Neural progenitor cell (in vitro differentiated cells): ENCODE results near the gene PITPNB. TPM values are rescaled to one million over a fixed set of nuclear protein-coding genes. Genes with fewer than 3 reads are reported as not detected.
A peak's percentile ranks its signal among the peaks of the same experiment; 100 is the strongest.

Source experiments
- DNase-seq: peaks from one replicate; pipeline ENCODE4 v3.0.0-alpha.2; 2016; ENCODE audit warnings: low spot score
- H2AFZ ChIP-seq: fragments of 200-600 bp; sonication (generic); replicated peaks from 2 replicates; pipeline ENCODE4 v1.6.1; 2016; ENCODE audit warnings: antibody characterized with exemption
- H3F3A ChIP-seq: fragments of 200-600 bp; sonication (generic); 2 replicates; pipeline ENCODE4 v1.6.1; 2016; ENCODE audit warnings: antibody characterized with exemption, low read depth
- H3K27ac ChIP-seq: fragments of 200-600 bp; sonication (generic); 2 replicates; pipeline ENCODE4 v1.5.1; 2016; ENCODE audit warnings: mild to moderate bottlenecking
- H3K27me3 ChIP-seq: fragments of 200-600 bp; sonication (generic); 2 replicates; pipeline ENCODE4 v1.6.1; 2016; ENCODE audit warnings: mild to moderate bottlenecking, moderate library complexity
- H3K36me3 ChIP-seq: fragments of 200-600 bp; sonication (generic); 2 replicates; pipeline ENCODE4 v1.5.1; 2016
- H3K4me1 ChIP-seq: fragments of 200-600 bp; sonication (generic); 2 replicates; pipeline ENCODE4 v1.6.1; 2016; ENCODE audit warnings: mixed run types
- H3K4me2 ChIP-seq: fragments of 200-600 bp; sonication (generic); 2 replicates; pipeline ENCODE4 v1.6.1; 2016
- H3K4me3 ChIP-seq: fragments of 200-600 bp; sonication (generic); 2 replicates; pipeline ENCODE4 v1.5.1; 2016
- H3K79me2 ChIP-seq: fragments of 200-600 bp; sonication (generic); 2 replicates; pipeline ENCODE4 v1.6.1; 2016; ENCODE audit warnings: low read depth
- H3K9ac ChIP-seq: fragments of 200-600 bp; sonication (generic); 2 replicates; pipeline ENCODE4 v1.6.1; 2016
- H3K9me3 ChIP-seq: fragments of 200-600 bp; sonication (generic); 2 replicates; pipeline ENCODE4 v1.5.1; 2016; ENCODE audit warnings: low read depth
- H4K20me1 ChIP-seq: fragments of 200-600 bp; sonication (generic); 2 replicates; pipeline ENCODE4 v1.6.1; 2016; ENCODE audit warnings: low read depth
- H3K27ac Mint-ChIP-seq: 3 replicates; pipeline ENCODE4 v1.8.0; 2021; ENCODE audit warnings: mixed read lengths
- H3K27me3 Mint-ChIP-seq: 2 replicates; pipeline ENCODE4 v1.8.0; 2022; ENCODE audit warnings: low read depth, mild to moderate bottlenecking, inconsistent platforms, moderate library complexity, mixed read lengths; ENCODE audit not compliant: insufficient read depth
- H3K36me3 Mint-ChIP-seq: 3 replicates; pipeline ENCODE4 v1.8.0; 2021; ENCODE audit warnings: mixed read lengths
- H3K4me1 Mint-ChIP-seq: 3 replicates; pipeline ENCODE4 v1.8.0; 2021; ENCODE audit warnings: mixed read lengths
- H3K4me3 Mint-ChIP-seq: 3 replicates; pipeline ENCODE4 v1.8.0; 2021; ENCODE audit warnings: mild to moderate bottlenecking, moderate library complexity, mixed read lengths
- H3K9me3 Mint-ChIP-seq: 3 replicates; pipeline ENCODE4 v1.8.0; 2020; ENCODE audit warnings: mixed read lengths
- EZH2 ChIP-seq: fragments of 200-600 bp; sonication (generic); IDR thresholded peaks from 2 replicates; pipeline ENCODE4 v1.6.1; 2017; ENCODE audit warnings: antibody characterized with exemption, mild to moderate bottlenecking, moderate library complexity
- EZH2phosphoT487 ChIP-seq: fragments of 200-600 bp; sonication (generic); IDR thresholded peaks from 2 replicates; pipeline ENCODE4 v1.6.1; 2017; ENCODE audit warnings: antibody characterized with exemption
- total RNA-seq: library from RNA; depleted of rRNA; stranded (reverse); fragments of >200 nt; gene quantifications from 2 replicates; pipeline ENCODE4 v1.2.3, GENCODE V29; 2015; ENCODE audit warnings: low replicate concordance
- TF ChIP-seq, protein P1 (sequence below): fragments of 200-600 bp; sonication (generic); IDR thresholded peaks from 2 replicates; pipeline ENCODE4 v1.5.1; 2017; ENCODE audit warnings: antibody characterized with exemption, mild to moderate bottlenecking

PITPNB gene
- total RNA-seq, 1 donor from 2014 or later = 32.5 TPM

DNA sequence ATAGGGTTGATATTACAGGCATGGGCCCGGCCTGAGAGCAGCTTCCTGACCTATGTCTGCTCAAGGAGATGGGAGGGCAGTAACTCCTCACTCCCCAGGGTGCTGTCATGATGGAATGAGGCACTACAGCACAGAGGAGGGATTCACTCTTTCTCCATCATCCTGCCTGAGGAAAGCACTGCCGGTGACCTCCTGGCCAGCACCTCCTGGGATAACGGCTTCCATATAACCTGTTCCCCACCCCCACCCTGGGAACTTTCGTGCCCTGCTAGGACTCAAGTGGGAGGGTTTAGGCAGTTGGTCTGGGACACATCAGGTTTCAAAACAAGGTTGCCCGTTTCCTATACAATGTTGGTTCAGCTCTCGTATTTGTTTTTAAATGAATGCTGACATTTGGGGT lies 74.8 kb downstream of the PITPNB start:
- H4K20me1 ChIP-seq = no peaks in the 10 kb centered on the region
- H3K9ac ChIP-seq = no peak overlapping the region
- peaks cover 9% of the 10 kb centered on the region for H3K36me3 Mint-ChIP-seq
- no peaks in the 10 kb centered on the region for H3K79me2 ChIP-seq
- H3K4me3 Mint-ChIP-seq = no peak overlapping the region
- H3K4me1 Mint-ChIP-seq = peaks cover 71% of the 10 kb centered on the region
- no peaks in the 10 kb centered on the region for H3K27me3 ChIP-seq
- H3F3A ChIP-seq = no peaks in the 10 kb centered on the region
- H3K4me3 ChIP-seq = no peak overlapping the region
- H3K4me2 ChIP-seq = no peak overlapping the region
- H3K9me3 Mint-ChIP-seq = no peaks in the 10 kb centered on the region
- no peaks in the 10 kb centered on the region for H3K9me3 ChIP-seq
- DNase-seq = no peak
- no peak overlapping the region for H2AFZ ChIP-seq
- H3K36me3 ChIP-seq = no peaks in the 10 kb centered on the region
- H3K27me3 Mint-ChIP-seq = peaks cover 7% of the 10 kb centered on the region
- TF ChIP-seq EZH2 = no peak
- TF ChIP-seq, protein P1, sequence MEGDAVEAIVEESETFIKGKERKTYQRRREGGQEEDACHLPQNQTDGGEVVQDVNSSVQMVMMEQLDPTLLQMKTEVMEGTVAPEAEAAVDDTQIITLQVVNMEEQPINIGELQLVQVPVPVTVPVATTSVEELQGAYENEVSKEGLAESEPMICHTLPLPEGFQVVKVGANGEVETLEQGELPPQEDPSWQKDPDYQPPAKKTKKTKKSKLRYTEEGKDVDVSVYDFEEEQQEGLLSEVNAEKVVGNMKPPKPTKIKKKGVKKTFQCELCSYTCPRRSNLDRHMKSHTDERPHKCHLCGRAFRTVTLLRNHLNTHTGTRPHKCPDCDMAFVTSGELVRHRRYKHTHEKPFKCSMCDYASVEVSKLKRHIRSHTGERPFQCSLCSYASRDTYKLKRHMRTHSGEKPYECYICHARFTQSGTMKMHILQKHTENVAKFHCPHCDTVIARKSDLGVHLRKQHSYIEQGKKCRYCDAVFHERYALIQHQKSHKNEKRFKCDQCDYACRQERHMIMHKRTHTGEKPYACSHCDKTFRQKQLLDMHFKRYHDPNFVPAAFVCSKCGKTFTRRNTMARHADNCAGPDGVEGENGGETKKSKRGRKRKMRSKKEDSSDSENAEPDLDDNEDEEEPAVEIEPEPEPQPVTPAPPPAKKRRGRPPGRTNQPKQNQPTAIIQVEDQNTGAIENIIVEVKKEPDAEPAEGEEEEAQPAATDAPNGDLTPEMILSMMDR = no peak
- no peak for TF ChIP-seq EZH2phosphoT487
- peaks cover 4% of the 10 kb centered on the region for H3K4me1 ChIP-seq
- H3K27ac ChIP-seq = no peak overlapping the region
- no peak overlapping the region for H3K27ac Mint-ChIP-seq

DNA sequence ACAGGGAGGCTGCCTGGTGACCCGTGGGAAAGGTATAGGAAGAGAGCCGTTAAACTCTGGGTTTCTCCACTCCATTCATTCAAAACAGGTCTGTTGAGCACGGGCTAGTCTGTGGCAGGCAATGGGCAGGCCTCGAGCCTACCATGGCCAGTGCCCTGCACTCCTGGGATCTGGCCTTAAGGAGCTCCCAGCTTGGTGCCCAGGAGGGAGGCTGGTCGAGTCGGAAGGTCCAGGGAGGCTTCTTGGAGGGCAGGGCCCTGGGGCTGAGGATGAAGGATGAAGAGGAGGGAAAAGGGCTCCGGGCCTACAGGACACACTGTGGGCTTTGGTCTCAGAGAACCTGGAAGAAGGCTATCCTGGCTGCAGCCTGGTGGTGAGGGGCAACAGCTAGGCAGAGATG lies 75.6 kb downstream of the PITPNB start:
- peaks cover 7% of the 10 kb centered on the region for H3K36me3 Mint-ChIP-seq
- H3K79me2 ChIP-seq = no peaks in the 10 kb centered on the region
- H3K4me3 ChIP-seq = no peak overlapping the region
- H3K4me3 Mint-ChIP-seq = no peak overlapping the region
- no peak overlapping the region for H3K27ac ChIP-seq
- no peak for DNase-seq
- no peaks in the 10 kb centered on the region for H3K36me3 ChIP-seq
- H4K20me1 ChIP-seq = no peaks in the 10 kb centered on the region
- H3K27me3 ChIP-seq = no peaks in the 10 kb centered on the region
- H3K27me3 Mint-ChIP-seq = peaks cover 10% of the 10 kb centered on the region
- H2AFZ ChIP-seq = no peak overlapping the region
- TF ChIP-seq EZH2phosphoT487 (no peak), EZH2 (no peak)
- TF ChIP-seq, protein P1 = no peak
- peaks cover 2% of the 10 kb centered on the region for H3K9me3 Mint-ChIP-seq
- H3K9me3 ChIP-seq = no peaks in the 10 kb centered on the region
- no peak overlapping the region for H3K9ac ChIP-seq
- peak overlapping the region; percentile 30 for H3K27ac Mint-ChIP-seq
- peaks cover 65% of the 10 kb centered on the region for H3K4me1 Mint-ChIP-seq
- H3K4me2 ChIP-seq = no peak overlapping the region
- H3K4me1 ChIP-seq = peaks cover 4% of the 10 kb centered on the region
- H3F3A ChIP-seq = no peaks in the 10 kb centered on the region

DNA sequence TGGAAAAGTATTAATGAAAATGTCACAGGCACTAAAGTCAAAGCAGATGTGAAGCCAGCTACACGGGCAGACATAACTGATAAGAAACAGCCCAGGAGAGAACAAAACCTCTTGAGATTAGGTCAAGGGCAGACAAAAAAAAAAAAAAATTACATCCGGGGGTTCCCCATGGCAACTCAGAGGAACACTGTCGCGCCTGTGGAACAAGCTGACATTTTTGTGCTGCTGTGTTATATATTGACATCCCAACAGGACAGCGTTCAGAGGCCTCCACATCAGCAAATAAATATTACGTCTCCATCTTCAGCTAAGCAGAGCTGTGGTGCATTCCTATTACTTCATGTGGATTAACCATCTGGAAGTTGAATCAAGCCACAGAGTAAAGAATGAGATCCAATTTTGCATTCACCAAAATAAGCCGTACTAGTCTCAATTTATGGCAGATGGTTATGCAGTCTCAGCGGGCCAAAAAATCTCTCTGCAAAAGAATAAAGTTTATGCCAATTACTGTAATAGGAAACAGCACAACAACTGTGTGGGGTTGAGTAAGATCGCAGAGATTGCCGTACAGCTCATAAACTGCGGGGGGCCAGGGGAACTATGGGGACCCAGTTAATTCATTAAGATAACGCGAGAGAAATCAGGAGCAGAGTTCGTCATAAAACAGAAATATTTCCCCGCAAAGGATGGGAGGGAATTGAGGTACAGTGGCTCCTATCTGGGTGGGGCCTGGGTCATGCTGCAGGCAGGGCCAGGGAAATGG lies 76.2 kb downstream of the PITPNB start:
- H3K36me3 Mint-ChIP-seq = peaks cover 4% of the 10 kb centered on the region
- H3K36me3 ChIP-seq = no peaks in the 10 kb centered on the region
- H3K4me3 Mint-ChIP-seq = no peak overlapping the region
- H2AFZ ChIP-seq = no peak overlapping the region
- peaks cover 61% of the 10 kb centered on the region for H3K4me1 Mint-ChIP-seq
- peaks cover 10% of the 10 kb centered on the region for H3K27me3 Mint-ChIP-seq
- no peak overlapping the region for H3K4me3 ChIP-seq
- no peaks in the 10 kb centered on the region for H3K79me2 ChIP-seq
- H3K27ac ChIP-seq = no peak overlapping the region
- H3K4me1 ChIP-seq = peaks cover 4% of the 10 kb centered on the region
- H3K9me3 ChIP-seq = no peaks in the 10 kb centered on the region
- H3K27me3 ChIP-seq = no peaks in the 10 kb centered on the region
- no peaks in the 10 kb centered on the region for H4K20me1 ChIP-seq
- DNase-seq = no peak
- peaks cover 3% of the 10 kb centered on the region for H3K9me3 Mint-ChIP-seq
- H3K4me2 ChIP-seq = no peak overlapping the region
- H3K27ac Mint-ChIP-seq = peak overlapping the region; percentile 30
- TF ChIP-seq EZH2 = no peak
- TF ChIP-seq EZH2phosphoT487 = no peak
- TF ChIP-seq, protein P1 = no peak
- no peaks in the 10 kb centered on the region for H3F3A ChIP-seq
- no peak overlapping the region for H3K9ac ChIP-seq
